Measurements from ENCODE around the gene PSTPIP2.

DNA sequence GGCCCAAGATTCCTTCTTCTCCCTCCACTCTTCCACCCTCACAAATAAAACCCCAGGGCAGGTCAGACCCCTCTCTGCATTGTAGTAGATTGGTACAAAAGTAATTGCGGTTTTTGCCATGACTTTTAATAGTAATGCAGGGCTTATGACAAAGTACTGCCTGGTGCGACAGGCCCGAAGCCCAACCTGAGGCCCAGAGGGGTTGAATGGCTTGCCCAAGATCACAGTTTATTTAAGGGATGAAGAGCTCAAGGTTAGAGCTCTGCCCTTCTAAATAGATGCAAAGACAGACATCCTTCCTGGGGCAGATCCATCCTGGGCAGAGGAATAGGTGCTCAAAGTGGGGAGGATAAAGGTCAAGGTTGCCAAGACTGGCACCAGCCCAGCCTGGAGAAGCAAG, 899 bp upstream of the PSTPIP2 start:
- TF ChIP-seq EZH2 (IDR thresholded peaks at IDR 0.05): no peak
- no peak for TF ChIP-seq CTCF (IDR thresholded peaks at IDR 0.05)
- no peak for TF ChIP-seq EZH2phosphoT487 (IDR thresholded peaks at IDR 0.05)
